Fibroblast of skin of back (primary cell): ENCODE measurements around the gene MRPL51.

ENCODE experiments used
- DNase-seq: peaks from one replicate; pipeline ENCODE4 v3.0.0-alpha.2; 2013

MRPL51 gene

GRCh38 chr12:6460751-6461371, 32.2 kb downstream of the MRPL51 start:
- DNase-seq: no peak

- DNase-seq: no peak
These were observed 34.1 kb downstream of the MRPL51 start for GRCh38 chr12:6459004-6459337.

DNA sequence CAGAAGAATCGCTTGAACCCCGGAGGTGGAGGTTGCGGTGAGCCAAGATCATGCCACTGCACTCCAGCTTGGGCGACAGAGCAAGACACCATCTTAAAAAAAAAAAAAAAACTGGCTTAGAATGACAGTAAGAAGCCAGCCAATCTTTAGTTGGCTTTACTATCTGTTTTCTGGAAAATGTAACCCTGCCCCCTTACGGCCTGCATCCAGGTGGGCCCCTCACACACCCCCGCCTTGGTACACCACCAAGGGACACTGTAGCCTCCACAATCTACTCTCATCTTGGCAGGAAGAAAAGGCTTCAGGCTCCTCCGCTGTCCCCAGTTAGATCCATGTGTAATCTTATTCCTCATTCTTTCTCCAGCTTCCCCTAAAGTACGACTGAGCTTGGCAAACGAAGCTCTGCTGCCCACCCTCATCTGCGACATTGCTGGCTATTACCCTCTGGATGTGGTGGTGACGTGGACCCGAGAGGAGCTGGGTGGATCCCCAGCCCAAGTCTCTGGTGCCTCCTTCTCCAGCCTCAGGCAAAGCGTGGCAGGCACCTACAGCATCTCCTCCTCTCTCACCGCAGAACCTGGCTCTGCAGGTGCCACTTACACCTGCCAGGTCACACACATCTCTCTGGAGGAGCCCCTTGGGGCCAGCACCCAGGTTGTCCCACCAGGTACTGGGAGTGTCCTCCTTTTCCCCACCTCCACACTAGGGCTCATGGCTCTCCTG, 34.6 kb downstream of the MRPL51 start:
- no peak for DNase-seq

GRCh38 chr12:6457220-6457945, 35.7 kb downstream of the MRPL51 start:
- no peak for DNase-seq

DNA sequence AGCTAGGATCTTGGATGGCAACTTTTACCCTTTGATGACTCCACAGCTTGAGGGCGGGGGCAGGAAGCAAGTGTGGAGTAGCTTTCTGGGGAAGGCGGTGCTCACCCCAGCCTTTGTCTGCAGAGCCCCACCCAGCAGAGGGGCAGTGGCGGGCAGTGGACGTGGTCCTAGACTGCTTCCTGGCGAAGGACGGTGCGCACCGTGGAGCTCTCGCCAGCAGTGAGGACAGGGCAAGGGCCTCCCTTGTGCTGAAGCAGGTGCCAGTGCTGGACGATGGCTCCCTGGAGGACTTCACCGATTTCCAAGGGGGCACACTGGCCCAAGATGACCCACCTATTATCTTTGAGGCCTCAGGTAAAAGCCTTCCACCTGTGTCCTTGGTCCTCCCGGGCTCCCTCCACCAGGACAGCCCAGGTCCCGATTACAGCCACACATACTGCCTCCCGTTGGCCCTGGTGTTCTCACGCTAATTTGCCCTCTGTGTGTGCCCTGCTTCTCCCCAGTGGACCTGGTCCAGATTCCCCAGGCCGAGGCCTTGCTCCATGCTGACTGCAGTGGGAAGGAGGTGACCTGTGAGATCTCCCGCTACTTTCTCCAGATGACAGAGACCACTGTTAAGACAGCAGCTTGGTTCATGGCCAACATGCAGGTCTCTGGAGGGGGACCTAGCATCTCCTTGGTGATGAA, 40.0 kb downstream of the MRPL51 start:
- no peak for DNase-seq

DNA sequence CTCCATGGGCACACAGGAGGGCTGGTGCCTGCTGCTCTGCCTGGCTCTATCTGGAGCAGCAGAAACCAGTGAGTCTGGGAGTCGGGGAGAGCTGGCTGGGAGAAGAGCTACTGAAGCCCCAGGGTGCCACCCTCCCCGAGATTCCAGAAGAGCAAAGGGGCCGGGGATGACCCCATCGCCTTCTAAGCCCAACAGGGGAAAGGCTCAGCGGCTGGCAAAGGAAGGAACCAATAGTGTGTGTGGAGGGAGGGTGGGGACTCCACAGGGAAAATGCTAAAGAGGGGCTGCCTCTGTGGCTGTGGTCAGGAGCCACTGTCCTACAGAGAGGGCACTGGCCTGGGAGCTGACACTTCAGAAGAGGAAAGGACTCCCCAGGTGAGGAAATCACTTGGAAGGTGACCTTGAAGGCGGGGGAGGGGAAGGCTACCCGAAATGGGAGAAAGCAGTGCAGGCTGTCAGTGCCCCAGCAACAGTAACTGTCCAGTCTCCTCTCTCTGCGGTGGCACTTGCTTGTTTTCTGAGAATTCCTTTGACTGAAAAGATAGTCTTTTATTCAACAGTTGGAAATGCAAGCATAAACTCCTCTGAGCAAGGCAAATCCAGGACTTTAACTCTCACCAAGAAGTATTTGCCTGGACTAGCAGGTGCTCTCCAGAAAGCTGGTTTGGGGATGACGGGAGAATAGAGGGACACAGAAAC, 40.7 kb downstream of the MRPL51 start:
- DNase-seq: peak; percentile 17

DNA sequence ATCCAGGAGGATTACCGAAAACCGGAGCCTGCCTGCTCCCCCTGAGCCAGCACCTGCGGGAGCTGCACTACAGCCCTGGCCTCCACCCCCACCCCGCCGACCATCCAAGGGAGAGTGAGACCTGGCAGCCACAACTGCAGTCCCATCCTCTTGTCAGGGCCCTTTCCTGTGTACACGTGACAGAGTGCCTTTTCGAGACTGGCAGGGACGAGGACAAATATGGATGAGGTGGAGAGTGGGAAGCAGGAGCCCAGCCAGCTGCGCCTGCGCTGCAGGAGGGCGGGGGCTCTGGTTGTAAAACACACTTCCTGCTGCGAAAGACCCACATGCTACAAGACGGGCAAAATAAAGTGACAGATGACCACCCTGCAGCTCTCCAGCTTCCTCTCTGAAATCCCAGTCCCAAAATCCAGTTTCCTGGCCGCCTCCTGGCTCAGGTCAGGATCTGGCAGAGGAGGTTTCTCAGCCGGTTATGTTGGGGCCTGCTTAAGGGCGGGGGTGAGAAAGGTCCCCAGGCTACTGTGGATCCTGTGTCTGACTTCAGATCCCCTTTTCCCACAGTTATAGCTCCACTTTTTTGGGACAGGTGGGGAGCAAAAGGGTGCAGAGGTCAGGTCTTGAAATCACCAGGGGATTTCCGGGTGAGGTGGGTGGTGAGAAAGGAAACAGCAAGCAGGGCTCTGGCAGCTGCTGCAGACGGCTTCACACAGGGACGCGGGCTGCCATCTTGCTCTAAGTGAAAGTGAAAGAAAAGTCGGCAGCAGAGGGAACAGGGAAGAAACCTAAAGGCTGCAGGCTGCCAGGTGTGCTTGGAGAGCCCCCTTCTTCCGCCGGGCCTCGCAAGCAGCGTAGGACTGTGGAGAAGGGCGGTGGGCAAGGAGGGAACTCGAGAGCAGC, 41.5 kb downstream of the MRPL51 start, which contains the start of gene TAPBPL:
Gene TAPBPL, plus strand, starts transcription at position 695 of the 897 bp plus-strand sequence. CDS start 207 bp downstream, outside the sequence.
- DNase-seq: peak; percentile 92

DNA sequence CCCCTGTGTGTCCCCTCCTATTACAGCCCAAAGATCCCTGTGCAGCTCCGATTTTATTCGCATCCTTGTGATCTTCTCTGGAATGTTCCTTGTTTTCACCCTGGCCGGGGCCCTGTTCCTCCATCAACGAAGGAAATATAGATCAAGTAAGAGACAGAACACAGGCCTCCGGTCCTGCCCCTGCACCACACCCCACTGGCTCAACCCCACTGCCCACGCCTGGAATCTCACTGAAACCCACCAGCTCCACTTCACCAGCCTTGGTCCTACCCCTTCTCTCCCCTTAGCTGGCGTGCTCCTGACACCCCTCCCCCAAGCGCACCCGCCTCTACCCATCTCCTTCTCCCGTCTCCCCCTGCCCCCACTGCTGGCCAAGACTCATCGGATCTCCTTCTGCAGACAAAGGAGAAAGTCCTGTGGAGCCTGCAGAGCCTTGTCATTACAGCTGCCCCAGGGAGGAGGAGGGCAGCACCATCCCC, 42.2 kb downstream of the MRPL51 start:
- no peak for DNase-seq

DNA sequence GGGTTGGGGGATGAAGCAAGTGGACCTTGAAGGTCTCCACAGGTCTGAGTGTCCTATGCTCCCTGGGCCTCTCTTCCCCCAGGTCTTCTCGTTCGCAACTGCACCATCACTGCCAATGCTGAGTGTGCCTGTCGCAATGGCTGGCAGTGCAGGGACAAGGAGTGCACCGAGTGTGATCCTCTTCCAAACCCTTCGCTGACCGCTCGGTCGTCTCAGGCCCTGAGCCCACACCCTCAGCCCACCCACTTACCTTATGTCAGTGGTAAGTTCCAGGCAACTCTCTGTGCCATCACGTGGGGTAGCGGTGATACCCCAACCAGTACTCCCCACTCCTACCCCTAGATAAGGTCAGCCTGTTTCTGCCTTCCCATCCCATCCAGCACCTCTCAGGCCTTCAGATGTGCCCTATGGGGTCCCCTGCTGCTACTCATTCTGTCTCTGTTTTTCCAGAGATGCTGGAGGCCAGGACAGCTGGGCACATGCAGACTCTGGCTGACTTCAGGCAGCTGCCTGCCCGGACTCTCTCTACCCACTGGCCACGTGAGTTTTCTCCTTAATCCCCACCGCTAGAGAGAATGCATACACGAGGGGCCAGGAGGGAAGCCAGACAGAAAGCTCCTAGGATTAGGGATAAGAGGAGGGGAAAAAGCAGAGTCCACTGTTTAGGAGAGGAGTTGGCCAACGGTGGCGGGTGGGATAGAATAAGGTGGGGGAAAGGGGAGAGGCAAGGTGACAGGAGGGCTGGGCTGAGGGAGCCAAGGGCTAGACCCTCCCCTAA, 42.8 kb downstream of the MRPL51 start:
- no peak for DNase-seq

DNA sequence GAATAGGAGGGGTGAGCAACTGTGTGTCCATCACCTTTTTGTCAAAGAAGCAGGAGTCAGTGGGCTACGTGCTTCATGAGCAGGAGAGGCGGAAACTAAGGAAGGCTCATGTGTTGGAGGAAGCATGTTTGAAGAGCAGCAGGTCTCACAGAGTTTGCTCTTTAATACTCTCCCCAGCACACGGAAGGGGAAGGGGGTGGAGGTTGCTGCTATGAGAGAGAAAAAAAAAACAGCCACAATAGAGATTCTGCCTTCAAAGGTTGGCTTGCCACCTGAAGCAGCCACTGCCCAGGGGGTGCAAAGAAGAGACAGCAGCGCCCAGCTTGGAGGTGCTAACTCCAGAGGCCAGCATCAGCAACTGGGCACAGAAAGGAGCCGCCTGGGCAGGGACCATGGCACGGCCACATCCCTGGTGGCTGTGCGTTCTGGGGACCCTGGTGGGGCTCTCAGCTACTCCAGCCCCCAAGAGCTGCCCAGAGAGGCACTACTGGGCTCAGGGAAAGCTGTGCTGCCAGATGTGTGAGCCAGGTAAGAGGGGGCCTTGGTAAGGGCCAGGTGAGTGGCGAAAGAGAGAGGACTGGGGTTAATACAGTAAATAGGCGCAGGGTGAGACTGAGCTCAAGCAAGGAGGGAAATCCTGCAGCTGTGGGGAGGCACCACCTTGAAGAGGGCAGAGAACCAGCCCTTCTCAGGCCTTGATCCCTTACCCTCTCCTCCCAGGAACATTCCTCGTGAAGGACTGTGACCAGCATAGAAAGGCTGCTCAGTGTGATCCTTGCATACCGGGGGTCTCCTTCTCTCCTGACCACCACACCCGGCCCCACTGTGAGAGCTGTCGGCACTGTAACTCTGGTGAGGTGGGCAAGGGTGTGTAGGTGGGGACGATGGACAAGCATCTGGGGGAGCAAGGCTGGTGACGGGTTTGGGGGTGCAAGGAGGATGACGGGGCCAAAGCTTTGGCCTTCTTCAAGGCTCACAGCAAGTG, 48.1 kb downstream of the MRPL51 start, which contains the start of gene CD27:
Gene CD27, plus strand, starts transcription at position 252 of the 985 bp plus-strand sequence. Its CDS starts 141 bp downstream, at position 393.
- DNase-seq: no peak

GRCh38 chr12:6444031-6444430, 49.0 kb downstream of the MRPL51 start:
- DNase-seq: no peak

DNA sequence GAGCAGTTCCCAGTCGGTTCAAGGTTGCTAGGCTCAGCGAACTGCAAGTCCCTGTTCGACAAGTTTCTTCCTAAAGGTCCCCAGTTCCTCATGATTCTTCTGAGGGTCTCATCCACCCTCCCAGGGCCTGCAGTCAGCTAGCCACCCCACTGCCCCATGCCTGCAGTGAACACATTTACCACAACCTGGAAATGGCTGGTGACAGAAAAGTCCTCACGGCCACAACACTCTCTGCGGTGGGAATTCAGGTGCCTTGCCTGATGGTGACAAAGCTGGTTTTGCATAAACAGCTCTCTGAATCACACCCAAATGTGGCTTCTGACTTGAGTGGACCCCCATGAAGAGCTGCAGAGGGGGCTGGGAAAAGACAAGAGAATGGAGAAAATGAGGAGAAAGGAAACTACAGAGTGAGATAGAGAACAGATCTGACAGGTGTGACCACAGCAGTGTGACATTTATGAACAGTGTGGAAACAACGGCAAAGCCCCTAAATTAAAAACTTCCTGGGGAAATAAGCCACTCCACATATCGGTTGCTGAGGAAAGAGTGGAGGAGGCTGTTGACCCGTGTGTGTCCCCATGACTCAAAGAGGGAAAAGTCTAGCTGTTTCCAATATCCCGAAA, 49.6 kb downstream of the MRPL51 start:
- DNase-seq: no peak

DNA sequence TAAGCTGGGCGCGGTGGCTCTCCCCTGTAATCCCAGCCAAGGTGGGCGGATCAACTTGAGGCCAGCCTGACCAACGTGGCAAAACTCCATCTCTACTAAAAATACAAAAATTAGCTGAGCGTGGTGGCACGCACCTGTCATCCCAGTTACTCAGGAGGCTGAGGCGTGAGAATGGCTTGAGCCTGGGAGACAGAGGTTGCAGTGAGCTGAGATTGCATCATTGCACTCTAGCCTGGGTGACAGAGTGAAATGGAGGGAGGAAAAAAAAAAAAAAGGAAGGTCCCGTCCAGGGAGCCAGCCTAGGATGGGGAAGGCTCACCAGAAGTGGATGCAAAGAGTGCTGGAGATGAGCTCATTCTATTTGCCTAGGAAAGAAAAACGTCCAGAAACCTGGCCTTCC, 50.2 kb downstream of the MRPL51 start:
- DNase-seq: no peak
